HG03520 (cell line): Measurements from ENCODE around the gene USP32.
"Not testable (repeated sequence)": the region's sequence is repeated elsewhere in the genome, so short reads cannot be mapped to it uniquely, and the experiment has no call there.

Experiments used
- ATAC-seq: cut with Tn5 transposase; IDR thresholded peaks from one replicate; pipeline ENCODE4 v1.9.1; 2021; ENCODE audit warnings: mild to moderate bottlenecking, moderate library complexity; ENCODE audit not compliant: unreplicated experiment

USP32 gene

GRCh38 chr17:60392042-60392844 is at the start of gene USP32:
Gene USP32 (minus strand): TSS chr17:60392133. CDS start chr17:60391939, 194 bp downstream.
- ATAC-seq, result peak; percentile 84

DNA sequence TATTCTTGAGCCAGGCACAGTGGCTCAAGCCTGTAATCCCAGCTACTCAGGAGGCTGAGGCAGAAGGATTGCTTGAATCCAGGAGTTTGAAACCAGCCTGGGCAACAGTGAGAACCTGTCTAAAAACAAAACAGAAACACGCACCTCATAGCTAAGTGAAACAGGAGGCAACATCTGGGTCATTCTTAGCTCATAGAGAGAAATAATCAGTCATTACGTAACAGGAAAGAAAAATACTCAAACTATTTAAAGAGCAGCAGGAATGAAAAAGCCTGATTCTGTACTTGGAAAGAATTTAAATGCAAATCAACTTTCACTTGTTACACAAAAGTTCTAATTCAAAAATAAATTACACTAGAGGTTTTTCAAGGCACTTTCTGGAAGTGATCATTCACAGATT is 47.6 kb upstream of the USP32 start:
- no peak for ATAC-seq

- no peak for ATAC-seq
Observed at GRCh38 chr17:60436676-60437075, 44.7 kb upstream of the USP32 start.

DNA sequence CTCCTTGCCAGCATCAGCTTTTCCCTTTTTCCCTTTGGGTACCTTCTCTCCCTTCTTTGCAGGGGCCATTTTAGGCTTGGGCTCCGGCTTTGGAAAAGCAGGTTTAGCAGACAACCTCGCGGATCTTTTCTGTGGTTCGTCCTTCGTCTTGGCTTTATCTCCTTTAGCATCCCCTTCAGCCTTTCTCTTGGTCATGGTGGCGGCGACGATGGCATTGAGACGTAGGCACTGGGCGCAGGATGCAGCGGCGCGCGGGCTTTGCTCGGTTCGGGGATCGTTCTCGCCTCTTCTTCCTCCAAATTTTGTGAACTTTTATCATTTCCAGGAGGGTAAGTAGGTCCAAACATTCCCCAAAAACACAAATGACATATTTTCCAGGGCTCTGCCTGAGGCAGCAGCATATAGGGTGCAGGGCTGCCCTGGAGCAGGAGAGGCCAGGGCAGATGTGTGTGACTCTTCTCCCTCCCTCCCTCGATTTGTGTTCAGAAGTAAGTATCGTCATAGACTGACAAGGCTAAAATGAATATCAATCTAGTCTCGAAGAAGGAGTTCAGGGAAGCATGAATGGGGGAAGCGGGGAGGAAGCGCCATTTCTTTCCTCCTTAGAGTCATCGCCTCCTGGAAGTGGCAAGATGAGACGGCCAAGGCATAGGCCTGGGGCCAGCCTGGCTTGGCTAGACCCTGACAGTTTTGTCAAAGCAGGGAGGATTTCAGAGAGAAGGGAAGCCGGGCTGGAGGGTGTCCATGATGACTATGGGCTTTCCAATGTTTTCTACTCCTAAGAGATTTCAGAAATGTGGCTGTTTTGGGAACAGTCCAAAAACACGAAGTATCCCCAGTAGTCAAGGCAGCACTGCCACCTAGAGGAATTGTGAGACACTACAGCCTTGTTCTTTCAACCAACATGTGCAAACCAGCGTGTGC is 43.6 kb upstream of the USP32 start:
- ATAC-seq, result no peak

- not testable (repeated sequence) for ATAC-seq
Observed at GRCh38 chr17:60433021-60433997, 41.4 kb upstream of the USP32 start.

GRCh38 chr17:60430561-60430960 is 38.6 kb upstream of the USP32 start:
- not testable (repeated sequence) for ATAC-seq

DNA sequence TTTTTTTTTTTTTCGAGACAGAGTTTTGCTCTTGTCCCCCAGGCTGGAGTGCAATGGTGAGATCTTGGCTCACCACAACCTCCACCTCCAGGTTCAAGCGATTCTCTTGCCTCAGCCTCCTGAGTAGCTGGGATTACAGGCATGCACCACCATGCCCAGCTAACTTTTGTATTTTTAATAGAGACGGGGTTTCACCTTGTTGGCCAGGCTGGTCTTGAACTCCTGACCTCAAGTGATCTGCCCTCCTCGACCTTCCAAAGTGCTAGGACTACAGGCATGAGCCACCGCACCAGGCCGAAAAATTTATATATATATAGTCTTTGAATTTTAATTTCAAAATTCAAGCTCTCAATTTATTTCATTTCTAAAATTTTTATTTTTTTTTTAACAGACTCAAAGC is 36.6 kb upstream of the USP32 start:
- ATAC-seq, result not testable (repeated sequence)

DNA sequence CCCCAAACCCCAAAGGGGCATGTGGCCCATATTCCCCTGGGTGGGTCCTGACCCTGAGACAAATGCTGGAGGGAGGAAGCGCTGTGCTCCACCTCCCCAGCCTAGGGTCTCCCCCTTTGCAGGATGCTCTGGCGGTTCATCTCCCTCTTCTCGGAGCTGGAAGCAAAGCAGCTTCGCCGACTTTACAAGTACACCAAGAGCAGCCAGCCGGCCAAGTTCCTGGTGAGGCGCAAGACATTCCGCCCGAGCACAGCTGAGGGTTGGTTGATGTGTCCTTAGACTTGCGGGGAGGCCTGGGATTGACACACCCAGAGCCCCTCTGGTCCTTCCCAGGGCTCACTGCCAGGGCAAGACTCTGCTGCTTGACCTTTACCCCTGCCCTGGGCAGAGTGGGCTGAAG is 34.7 kb upstream of the USP32 start:
- no peak for ATAC-seq

DNA sequence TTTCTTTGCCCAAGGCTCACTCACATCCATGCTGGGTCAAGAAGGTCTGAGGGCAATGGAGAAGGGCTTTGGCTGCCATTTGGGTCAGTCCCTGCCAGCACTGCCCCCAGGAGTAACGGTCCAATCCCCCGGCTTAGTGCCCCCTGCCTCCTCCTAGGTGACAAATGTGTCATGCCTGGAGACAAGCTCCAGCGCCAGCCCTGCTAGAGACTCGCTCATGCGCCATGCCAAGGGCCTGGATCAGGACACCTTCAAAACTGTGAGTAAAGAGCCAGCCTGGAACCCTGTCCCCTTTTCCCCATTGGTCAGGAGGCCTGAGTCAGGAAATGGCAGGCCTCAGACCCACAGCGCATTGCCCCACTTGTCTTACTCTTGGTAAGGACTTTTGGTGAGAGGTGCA is 33.7 kb upstream of the USP32 start:
- ATAC-seq, result no peak

DNA sequence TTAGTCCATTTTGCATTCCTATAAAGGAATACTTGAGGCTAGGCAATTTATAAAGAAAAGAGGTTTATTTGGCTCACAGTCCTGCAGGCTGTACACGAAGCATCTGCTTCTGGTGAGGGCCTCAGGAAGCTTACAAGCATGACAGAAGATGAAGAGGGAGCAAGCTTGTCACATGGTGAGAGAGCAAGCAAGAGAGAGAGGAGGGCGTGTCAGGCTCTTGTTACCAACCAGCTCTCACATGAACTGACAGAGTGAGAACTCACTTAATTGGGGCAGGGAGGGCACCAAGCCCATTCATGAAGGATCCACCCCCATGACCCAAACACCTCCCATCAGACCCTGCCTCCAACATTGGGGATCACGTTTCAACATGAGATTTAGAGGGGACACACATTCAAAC is 31.9 kb upstream of the USP32 start:
- ATAC-seq, result no peak

DNA sequence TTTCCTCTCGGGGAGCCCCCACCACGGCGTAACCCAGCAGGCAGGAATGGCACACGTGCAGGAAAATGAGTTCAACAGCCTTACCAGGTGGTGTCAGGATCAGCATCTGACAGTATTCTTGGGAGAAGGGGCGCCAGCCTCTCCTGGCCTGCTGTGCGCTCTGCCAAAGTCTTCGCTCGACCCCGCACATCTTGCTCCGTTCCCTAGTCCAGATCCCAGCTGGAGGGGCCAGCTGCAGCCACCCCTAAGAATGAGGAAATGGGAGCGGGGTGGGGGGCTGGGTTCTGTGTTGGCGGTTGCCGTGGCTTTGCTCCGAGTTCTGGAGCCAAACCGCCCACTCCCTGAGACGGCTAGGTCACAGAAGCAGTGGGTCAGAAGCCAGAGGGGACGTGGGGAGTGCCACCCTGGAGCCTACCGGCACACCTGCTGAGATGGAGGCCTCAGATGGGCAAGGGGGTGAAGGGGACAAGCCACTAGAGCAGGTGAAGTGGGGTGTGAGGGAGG is 30.3 kb upstream of the USP32 start, which contains the start of gene CHCT1:
Gene CHCT1, plus strand, starts transcription at position 328 of the 504 bp plus-strand sequence. Its CDS starts 104 bp downstream, at position 432.
- ATAC-seq, result no peak

DNA sequence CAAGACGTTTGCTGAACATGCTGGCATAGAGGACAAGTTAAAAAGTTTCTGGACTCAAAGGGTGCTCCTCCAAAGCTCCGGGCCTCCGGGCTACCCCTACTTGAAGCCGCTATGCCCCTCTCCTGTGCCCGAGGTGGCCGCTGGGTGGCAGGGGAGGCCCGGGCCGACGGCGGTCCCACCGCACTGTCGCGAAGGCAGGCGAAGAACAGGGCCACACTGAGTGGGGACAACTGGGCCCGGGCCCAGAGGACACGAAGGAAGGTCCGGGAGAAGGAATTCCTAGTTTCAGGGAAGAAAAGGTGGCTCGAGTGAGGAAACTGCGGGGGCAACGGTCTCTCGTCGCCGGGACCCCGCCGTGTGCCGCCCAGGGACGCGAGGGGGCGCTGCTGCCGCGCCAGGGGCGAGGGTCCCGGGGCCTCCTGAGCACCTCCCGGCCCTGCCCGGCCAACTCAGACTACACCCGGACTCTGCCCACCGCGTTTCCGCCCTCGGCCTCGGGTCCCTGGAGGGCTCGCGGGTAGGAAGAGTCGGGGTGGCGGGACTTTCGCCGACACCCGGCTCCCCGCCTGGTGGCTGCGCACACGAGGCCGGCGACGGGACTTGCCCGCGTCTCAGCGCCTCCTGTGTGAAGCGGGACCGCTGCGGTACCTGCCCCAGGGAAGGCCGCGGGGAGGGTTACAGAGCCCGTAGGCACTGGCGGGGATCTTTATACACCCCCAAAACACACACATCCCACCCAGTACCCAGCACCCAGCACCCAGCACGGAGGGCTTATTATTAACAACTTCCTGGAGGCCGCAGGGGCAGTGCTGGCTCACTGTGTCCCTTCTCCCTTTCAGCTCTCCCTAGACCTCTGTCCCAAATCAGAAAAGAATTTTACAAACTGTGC is 29.6 kb upstream of the USP32 start:
- ATAC-seq, result peak; percentile 90

DNA sequence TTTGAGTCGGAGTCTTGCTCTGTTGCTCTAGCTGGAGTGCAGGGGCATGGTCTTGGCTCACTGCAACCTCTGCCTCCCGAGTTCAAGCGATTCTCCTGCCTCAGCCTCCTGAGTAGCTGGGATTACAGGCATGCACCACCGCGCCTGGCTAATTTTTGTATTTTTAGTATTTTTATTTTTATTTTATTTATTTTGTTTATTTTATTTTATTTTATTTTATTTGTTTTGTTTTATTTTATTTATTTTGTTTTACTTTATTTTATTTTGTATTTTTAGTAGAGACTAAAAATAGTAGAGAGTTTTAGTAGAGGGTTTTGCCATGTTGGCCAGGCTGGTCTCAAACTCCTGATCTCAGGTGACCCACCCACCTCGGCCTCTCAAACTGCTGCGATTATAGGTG is 27.9 kb upstream of the USP32 start:
- not testable (repeated sequence) for ATAC-seq

- not testable (repeated sequence) for ATAC-seq
Observed at GRCh38 chr17:60419003-60419402, 27.1 kb upstream of the USP32 start.

DNA sequence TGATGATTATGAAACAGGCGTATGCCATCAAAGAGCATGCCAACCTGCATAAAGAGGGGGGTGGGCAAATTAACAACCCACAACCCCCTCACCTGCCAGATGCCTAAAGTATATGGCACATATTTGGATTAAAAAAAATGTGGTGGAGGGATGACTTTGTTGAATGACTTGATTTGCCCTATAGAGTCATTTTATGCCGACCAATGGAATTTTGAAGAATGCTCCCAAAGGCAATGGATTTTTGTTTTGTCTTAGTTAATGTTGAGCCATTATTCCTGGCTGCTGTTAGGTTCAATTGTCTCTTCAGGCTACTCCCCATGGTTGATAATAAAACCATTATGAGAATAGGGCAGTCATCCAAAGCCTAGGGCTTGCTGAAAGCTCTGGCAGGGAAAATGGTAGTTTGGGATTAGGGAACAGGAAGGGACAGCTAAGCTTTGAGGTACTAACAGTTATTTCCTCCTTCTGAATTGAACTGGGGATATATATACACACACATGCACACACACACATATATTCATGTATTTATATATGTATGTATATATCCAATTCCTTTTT is 24.5 kb upstream of the USP32 start:
- no peak for ATAC-seq

GRCh38 chr17:60415146-60415545 is 23.2 kb upstream of the USP32 start:
- ATAC-seq, result no peak

DNA sequence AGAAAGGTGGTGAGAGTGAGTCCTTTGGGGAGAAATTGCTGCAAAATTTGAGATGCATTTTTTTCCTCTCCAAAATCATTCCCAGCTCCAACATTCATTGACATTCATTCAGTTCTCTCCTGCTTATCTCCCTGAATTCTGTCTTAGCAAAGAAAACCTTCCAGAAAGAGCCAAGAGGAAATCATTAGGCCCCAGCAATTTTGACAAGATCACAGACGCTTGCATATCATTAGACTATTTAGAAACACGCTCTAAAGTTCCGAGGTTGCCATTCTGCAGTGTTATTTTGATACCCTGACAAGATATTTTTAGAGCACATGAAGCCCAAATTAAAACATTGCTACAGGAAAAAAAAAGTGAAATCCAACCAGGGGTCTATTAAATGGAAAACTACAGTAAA is 20.8 kb upstream of the USP32 start:
- no peak for ATAC-seq

DNA sequence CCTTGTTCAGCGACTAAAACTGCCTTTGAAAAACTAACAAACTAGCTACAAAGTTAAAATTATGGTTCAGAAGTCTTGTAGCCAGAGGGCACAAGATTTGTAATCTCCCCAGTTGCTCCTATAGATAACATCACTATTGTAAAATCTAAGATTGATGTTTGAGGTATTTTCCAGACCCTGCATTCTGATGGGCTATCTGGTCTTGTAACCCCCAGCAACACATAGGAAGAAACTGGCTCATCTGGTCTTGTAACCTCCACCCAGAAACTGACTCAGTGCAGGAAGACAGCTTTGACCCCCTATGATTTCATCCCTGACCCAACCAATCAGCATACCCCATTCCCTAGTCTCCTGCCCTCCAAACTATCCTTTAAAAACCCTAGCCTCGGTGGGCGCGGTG is 18.1 kb upstream of the USP32 start:
- ATAC-seq, result no peak

DNA sequence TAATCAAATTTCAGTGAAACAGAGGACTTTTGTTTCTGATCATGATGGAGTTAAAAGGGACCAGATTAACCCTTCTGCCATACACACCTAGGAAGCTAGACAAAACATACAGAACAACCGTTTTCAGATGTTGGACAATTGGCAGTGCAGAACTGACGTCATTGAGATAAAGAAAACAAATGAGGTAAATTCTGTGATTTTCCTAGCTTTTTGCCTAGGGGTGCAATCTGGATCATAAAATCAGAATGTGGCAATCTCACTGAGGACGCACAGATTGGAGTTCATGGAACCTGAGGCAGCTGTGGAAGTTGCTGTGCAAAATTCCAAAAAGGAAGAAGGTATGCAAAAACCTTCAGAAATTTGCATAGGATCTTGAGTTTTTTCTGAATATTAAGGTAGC is 15.0 kb upstream of the USP32 start:
- no peak for ATAC-seq
